SU-DHL-6 (cell line): ENCODE data around the gene EIF1AX.

Experiments used
- H2AFZ ChIP-seq: fragments of 200-600 bp; sonication (generic); 2 replicates; pipeline ENCODE4 v1.6.1; 2014; ENCODE audit warnings: low read depth, mild to moderate bottlenecking, moderate library complexity, mixed read lengths, antibody characterized with exemption, low read length; ENCODE audit not compliant: severe bottlenecking
- H3F3A ChIP-seq: fragments of 200-600 bp; shearing (Covaris generic); 2 replicates; pipeline ENCODE4 v1.6.0; 2016; ENCODE audit warnings: antibody characterized with exemption, mild to moderate bottlenecking; ENCODE audit not compliant: insufficient read depth
- H3K27ac ChIP-seq: fragments of 200-600 bp; sonication (generic); 2 replicates; pipeline ENCODE4 v1.5.1; 2016; ENCODE audit warnings: low read depth, mild to moderate bottlenecking, low read length, moderate library complexity, mixed read lengths
- H3K27me3 ChIP-seq: fragments of 200-600 bp; sonication (generic), shearing (Covaris generic); 2 replicates; pipeline ENCODE4 v1.6.0; 2014; ENCODE audit warnings: mild to moderate bottlenecking, low read length
- H3K36me3 ChIP-seq: fragments of 200-600 bp; sonication (generic); 2 replicates; pipeline ENCODE4 v1.6.1; 2014; ENCODE audit warnings: mild to moderate bottlenecking, low read length, mixed read lengths
- H3K4me2 ChIP-seq: fragments of 300-600, 200-600 bp; shearing (Covaris generic), sonication (generic); 2 replicates; pipeline ENCODE4 v1.6.0; 2014; ENCODE audit warnings: low read length, low read depth, mild to moderate bottlenecking; ENCODE audit not compliant: poor library complexity, severe bottlenecking
- H3K4me3 ChIP-seq: fragments of 200-600 bp; sonication (generic); 2 replicates; pipeline ENCODE4 v1.5.1; 2014; ENCODE audit warnings: antibody characterized with exemption, low read length, mild to moderate bottlenecking, mixed read lengths; ENCODE audit not compliant: insufficient read depth, poor library complexity, severe bottlenecking
- H3K79me2 ChIP-seq: fragments of 200-600 bp; sonication (generic); 2 replicates; pipeline ENCODE4 v1.6.1; 2014; ENCODE audit warnings: mild to moderate bottlenecking, low read length, moderate library complexity; ENCODE audit not compliant: insufficient read depth
- H3K9ac ChIP-seq: fragments of 200-600 bp; sonication (generic); 2 replicates; pipeline ENCODE4 v1.7.0; 2014; ENCODE audit warnings: mild to moderate bottlenecking, low read length
- H3K9me2 ChIP-seq: fragments of 200-600 bp; sonication (generic); replicated peaks from 2 replicates; pipeline ENCODE4 v1.6.1; 2014; ENCODE audit warnings: low read length; ENCODE audit not compliant: insufficient read depth
- H3K9me3 ChIP-seq: fragments of 200-600 bp; sonication (generic); 2 replicates; pipeline ENCODE4 v1.6.1; 2014; ENCODE audit warnings: low read length, mixed read lengths; ENCODE audit not compliant: insufficient read depth
- H4K20me1 ChIP-seq: fragments of 200-600 bp; sonication (generic); 2 replicates; pipeline ENCODE4 v1.6.1; 2014; ENCODE audit warnings: low read depth, mild to moderate bottlenecking, antibody characterized with exemption, low read length, moderate library complexity, mixed read lengths
- EZH2phosphoT487 ChIP-seq: fragments of 200-600 bp; sonication (generic), shearing (Covaris generic); conservative IDR thresholded peaks from 2 replicates; pipeline ENCODE4 v1.6.1; 2018; ENCODE audit warnings: mild to moderate bottlenecking, antibody characterized with exemption, low read length, moderate library complexity, mixed read lengths
- TF ChIP-seq, protein P1 (sequence below): fragments of 200-600 bp; sonication (generic); IDR thresholded peaks from one replicate; pipeline ENCODE4 v1.5.1; 2017; ENCODE audit warnings: antibody characterized with exemption, mild to moderate bottlenecking, low read length, moderate library complexity; ENCODE audit not compliant: insufficient read depth, poor library complexity, severe bottlenecking

Gene EIF1AX

DNA sequence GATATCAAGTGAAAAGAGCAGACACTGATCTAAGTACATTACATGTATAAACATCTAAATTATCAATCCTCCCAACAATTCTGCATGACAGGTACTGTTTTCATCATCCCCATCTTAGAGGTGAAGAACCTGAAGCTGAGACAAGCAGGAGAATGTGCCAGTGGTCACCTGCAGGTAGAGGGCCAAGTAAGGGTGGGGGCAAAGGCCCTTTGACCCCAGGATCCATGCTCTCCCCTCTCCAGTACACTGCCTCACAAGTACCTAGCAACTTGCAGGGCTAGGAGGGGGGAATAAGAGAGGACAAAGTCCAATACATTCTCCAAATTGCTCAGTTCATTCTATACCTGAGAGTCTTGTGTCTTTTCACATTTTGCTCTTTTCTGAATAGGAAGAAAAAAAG lies 16.7 kb downstream of the EIF1AX start:
- H3K27ac ChIP-seq, result no peak overlapping the region
- H2AFZ ChIP-seq, result no peak overlapping the region
- no peaks in the 10 kb centered on the region for H3K9me3 ChIP-seq
- H3F3A ChIP-seq, result peaks cover 12% of the 10 kb centered on the region
- H3K9ac ChIP-seq, result no peak overlapping the region
- H3K9me2 ChIP-seq, result no peaks in the 10 kb centered on the region
- no peaks in the 10 kb centered on the region for H3K79me2 ChIP-seq
- no peaks in the 10 kb centered on the region for H4K20me1 ChIP-seq
- H3K4me2 ChIP-seq, result no peak overlapping the region
- no peak overlapping the region for H3K4me3 ChIP-seq
- TF ChIP-seq, protein P1, sequence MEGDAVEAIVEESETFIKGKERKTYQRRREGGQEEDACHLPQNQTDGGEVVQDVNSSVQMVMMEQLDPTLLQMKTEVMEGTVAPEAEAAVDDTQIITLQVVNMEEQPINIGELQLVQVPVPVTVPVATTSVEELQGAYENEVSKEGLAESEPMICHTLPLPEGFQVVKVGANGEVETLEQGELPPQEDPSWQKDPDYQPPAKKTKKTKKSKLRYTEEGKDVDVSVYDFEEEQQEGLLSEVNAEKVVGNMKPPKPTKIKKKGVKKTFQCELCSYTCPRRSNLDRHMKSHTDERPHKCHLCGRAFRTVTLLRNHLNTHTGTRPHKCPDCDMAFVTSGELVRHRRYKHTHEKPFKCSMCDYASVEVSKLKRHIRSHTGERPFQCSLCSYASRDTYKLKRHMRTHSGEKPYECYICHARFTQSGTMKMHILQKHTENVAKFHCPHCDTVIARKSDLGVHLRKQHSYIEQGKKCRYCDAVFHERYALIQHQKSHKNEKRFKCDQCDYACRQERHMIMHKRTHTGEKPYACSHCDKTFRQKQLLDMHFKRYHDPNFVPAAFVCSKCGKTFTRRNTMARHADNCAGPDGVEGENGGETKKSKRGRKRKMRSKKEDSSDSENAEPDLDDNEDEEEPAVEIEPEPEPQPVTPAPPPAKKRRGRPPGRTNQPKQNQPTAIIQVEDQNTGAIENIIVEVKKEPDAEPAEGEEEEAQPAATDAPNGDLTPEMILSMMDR, result no peak
- TF ChIP-seq EZH2phosphoT487, result no peak
- H3K27me3 ChIP-seq, result no peaks in the 10 kb centered on the region
- H3K36me3 ChIP-seq, result peaks cover 3% of the 10 kb centered on the region; the same call in 1 of the 2 replicates

DNA sequence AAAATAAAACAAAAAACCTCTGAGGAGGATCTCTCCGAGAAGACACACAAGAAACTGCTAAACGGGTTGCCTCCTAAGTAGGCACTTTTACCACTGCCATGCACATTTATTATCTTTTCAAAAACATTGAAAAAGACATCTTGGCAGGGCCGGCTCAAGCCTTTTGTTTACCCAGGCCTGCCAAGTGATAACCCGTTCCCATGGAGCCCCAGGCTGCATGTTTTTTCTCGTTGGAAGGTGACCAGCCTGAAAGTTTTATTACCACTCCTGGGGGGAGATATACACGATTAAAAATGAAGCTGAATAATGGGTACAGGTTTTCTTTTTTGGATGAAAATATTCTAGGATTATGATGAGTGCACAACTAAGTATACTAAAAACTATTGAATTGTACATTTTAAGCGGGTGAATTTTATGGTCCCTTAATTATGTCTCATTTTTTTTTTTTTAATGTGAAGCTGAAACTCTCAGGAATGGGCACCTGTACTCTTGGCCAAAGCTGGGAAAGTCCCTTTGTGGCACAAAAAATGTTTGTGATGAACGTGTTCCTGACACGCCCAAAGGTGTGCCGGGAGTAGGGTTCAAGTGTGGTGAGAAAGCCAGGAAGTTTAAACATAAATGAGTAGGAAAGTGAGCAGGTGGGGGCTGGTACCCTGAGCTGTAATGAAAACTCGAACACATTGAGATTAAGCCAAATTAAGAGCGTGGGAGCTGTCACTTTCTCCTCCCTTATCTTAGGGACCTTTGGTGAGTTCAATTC lies 23.4 kb downstream of the EIF1AX start:
- no peak overlapping the region for H2AFZ ChIP-seq
- H3K4me3 ChIP-seq, result no peak overlapping the region
- no peak overlapping the region for H3K9ac ChIP-seq
- H4K20me1 ChIP-seq, result no peaks in the 10 kb centered on the region
- no peak overlapping the region for H3K27ac ChIP-seq
- no peaks in the 10 kb centered on the region for H3K9me2 ChIP-seq
- no peaks in the 10 kb centered on the region for H3K36me3 ChIP-seq
- no peaks in the 10 kb centered on the region for H3K27me3 ChIP-seq
- TF ChIP-seq, protein P1, result no peak
- TF ChIP-seq EZH2phosphoT487, result no peak
- no peaks in the 10 kb centered on the region for H3F3A ChIP-seq
- H3K79me2 ChIP-seq, result no peaks in the 10 kb centered on the region
- no peak overlapping the region for H3K4me2 ChIP-seq
- H3K9me3 ChIP-seq, result no peaks in the 10 kb centered on the region

DNA sequence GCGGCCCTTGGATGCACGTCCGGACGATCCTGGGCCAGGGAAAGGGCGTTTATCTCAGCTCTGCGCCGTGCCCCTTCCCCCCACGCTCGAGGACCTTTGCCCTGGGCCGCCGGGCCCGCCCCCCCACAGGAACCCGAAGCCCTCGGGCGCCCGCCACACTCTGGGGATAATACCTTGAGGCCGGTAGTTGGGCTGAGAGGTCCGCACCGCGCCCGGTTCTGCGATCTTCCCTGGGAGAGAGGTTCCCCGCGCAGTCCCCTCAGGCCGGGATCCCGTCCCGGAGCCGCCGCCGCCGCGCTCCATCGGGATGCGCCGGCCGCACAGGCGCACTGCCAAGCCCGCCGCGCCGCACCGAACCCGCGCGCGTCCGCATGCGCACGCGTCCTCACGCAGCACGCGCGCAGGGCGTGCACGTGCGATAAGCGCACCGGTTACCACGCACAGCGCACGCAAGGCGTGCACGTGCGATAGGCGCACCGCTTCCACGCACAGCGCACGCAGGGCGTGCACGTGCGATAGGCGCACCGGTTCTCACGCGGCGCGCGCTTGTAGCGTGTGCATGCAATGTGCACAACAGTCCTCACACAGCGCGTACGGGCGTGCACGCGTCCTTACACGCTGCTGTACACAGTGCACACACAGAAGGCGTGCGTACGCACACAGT lies 24.9 kb downstream of the EIF1AX start, which contains the start of gene MAP7D2:
Gene MAP7D2 (minus strand): TSS at position 331 of the 664 bp plus-strand sequence. CDS start 28 bp downstream, at position 303.
- Histone ChIP-seq H3K36me3 (no peaks in the 10 kb centered on the region), H2AFZ (no peak within 1 kb of the TSS), H3K9ac (no peak within 1 kb of the TSS), H3K79me2 (no peaks in the 10 kb centered on the region), H4K20me1 (no peaks in the 10 kb centered on the region), H3F3A (no peaks in the 10 kb centered on the region), H3K4me3 (no peak within 1 kb of the TSS), H3K9me2 (no peaks in the 10 kb centered on the region), H3K4me2 (no peak within 1 kb of the TSS), H3K9me3 (no peaks in the 10 kb centered on the region), H3K27me3 (no peaks in the 10 kb centered on the region), H3K27ac (no peak within 1 kb of the TSS)
- TF ChIP-seq, protein P1, result no peak
- TF ChIP-seq EZH2phosphoT487, result no peak
